Measurements from ENCODE around the gene INSR.

DNA sequence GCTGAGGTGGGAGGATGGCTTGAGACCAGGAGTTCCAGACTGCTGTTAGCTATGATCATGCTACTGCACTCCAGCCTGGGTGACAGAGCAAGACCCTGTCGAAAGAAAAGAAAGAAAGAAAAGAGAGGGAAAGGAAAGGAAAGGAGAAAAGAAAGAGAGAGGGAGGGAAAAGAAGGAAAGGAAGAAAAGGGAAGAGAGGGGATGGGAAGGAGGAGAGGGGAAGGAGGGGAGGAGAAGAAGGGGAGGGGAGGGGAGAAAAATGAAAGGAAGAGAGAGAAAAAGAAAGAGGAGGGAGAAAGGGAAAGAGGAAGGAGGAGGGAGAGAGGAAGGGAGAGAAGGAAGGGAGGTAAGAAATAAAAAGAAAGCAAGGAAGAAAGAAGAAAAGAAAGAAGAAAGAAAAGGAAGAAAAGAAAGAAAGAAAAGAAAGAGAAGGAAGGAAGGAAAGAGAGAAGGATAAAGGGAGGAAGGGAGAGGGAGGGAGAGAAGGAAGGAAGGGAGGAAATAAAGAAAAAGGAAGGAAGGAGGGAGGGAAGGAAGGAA is 44.1 kb downstream of the INSR start:
- no peak for TF ChIP-seq YY1 (IDR thresholded peaks at IDR 0.05; ENCODE audit: low read depth)
- TF ChIP-seq, protein P1, sequence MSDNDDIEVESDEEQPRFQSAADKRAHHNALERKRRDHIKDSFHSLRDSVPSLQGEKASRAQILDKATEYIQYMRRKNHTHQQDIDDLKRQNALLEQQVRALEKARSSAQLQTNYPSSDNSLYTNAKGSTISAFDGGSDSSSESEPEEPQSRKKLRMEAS (IDR thresholded peaks at IDR 0.05): no peak
- no peak for TF ChIP-seq EP300 (IDR thresholded peaks at IDR 0.05; ENCODE audit: borderline replicate concordance)
- TF ChIP-seq, protein P2, sequence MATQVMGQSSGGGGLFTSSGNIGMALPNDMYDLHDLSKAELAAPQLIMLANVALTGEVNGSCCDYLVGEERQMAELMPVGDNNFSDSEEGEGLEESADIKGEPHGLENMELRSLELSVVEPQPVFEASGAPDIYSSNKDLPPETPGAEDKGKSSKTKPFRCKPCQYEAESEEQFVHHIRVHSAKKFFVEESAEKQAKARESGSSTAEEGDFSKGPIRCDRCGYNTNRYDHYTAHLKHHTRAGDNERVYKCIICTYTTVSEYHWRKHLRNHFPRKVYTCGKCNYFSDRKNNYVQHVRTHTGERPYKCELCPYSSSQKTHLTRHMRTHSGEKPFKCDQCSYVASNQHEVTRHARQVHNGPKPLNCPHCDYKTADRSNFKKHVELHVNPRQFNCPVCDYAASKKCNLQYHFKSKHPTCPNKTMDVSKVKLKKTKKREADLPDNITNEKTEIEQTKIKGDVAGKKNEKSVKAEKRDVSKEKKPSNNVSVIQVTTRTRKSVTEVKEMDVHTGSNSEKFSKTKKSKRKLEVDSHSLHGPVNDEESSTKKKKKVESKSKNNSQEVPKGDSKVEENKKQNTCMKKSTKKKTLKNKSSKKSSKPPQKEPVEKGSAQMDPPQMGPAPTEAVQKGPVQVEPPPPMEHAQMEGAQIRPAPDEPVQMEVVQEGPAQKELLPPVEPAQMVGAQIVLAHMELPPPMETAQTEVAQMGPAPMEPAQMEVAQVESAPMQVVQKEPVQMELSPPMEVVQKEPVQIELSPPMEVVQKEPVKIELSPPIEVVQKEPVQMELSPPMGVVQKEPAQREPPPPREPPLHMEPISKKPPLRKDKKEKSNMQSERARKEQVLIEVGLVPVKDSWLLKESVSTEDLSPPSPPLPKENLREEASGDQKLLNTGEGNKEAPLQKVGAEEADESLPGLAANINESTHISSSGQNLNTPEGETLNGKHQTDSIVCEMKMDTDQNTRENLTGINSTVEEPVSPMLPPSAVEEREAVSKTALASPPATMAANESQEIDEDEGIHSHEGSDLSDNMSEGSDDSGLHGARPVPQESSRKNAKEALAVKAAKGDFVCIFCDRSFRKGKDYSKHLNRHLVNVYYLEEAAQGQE (IDR thresholded peaks at IDR 0.05; ENCODE audit: low read depth): no peak
- no peak for TF ChIP-seq RAD21 (IDR thresholded peaks at IDR 0.05; ENCODE audit: low read depth)
- TF ChIP-seq CREB1 (IDR thresholded peaks at IDR 0.05; ENCODE audit: low read depth): no peak
- TF ChIP-seq, protein P3, sequence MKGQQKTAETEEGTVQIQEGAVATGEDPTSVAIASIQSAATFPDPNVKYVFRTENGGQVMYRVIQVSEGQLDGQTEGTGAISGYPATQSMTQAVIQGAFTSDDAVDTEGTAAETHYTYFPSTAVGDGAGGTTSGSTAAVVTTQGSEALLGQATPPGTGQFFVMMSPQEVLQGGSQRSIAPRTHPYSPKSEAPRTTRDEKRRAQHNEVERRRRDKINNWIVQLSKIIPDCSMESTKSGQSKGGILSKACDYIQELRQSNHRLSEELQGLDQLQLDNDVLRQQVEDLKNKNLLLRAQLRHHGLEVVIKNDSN (IDR thresholded peaks at IDR 0.05): no peak
- TF ChIP-seq TAF1 (IDR thresholded peaks at IDR 0.05; ENCODE audit: low read depth): no peak
- TF ChIP-seq CEBPB (IDR thresholded peaks at IDR 0.05): no peak
- no peak for TF ChIP-seq EGR1 (IDR thresholded peaks at IDR 0.05)
- TF ChIP-seq NFIC (IDR thresholded peaks at IDR 0.05): no peak

Measured in Ishikawa (cell line).